K562 (cell line): ENCODE data around the gene IL17RC. TPM values are rescaled to one million over a fixed set of nuclear protein-coding genes. Genes with fewer than 3 reads are reported as not detected.

ENCODE experiments used
- ARID1B ChIP-seq: fragments of 450-650 bp; IDR thresholded peaks from 2 replicates; pipeline ENCODE4 v1.6.1; 2016; ENCODE audit warnings: antibody characterized with exemption, mild to moderate bottlenecking, inconsistent platforms
- ARID2 ChIP-seq: fragments of 450-650 bp; IDR thresholded peaks from 2 replicates; pipeline ENCODE4 v1.6.1; 2017; ENCODE audit warnings: antibody characterized with exemption, mild to moderate bottlenecking
- ATF1 ChIP-seq, 2 experiments: fragments of 450-650 bp in 1 of 2; IDR thresholded peaks; 2 replicates each; pipeline ENCODE4 v1.6.1; 2016; ENCODE audit warnings: missing compliant biosample characterization in 1 of 2, missing genetic modification characterization in 1 of 2
- CBX5 ChIP-seq: IDR thresholded peaks from 2 replicates; pipeline ENCODE4 v1.6.1; 2014; ENCODE audit warnings: low read depth, borderline replicate concordance
- ELF4 ChIP-seq: fragments of 450-650 bp; formaldehyde crosslinking; IDR thresholded peaks from 2 replicates; pipeline ENCODE4 v1.4.0; 2022; ENCODE audit warnings: missing genetic modification characterization
- FIP1L1 ChIP-seq: fragments of 200-400 bp; formaldehyde crosslinking; IDR thresholded peaks from 2 replicates; pipeline ENCODE4 v1.6.1; 2018; ENCODE audit warnings: mild to moderate bottlenecking, low read depth, low read length; ENCODE audit not compliant: poor library complexity, severe bottlenecking
- HDAC3 ChIP-seq: fragments of 450-650 bp; IDR thresholded peaks from 2 replicates; pipeline ENCODE4 v1.6.1; 2018; ENCODE audit warnings: borderline replicate concordance, mild to moderate bottlenecking, moderate library complexity; ENCODE audit not compliant: partially characterized antibody
- MCM7 ChIP-seq, 2 experiments: fragments of 450-650 bp; IDR thresholded peaks; 2 replicates each; pipeline ENCODE4 v1.6.1; 2016 to 2018
- NR1H2 ChIP-seq: sonication (generic); formaldehyde crosslinking; IDR thresholded peaks from 2 replicates; pipeline ENCODE4 v1.4.0; 2020; ENCODE audit warnings: mild to moderate bottlenecking, missing genetic modification reagents
- PHB ChIP-seq: fragments of 250-450 bp; sonication (Bioruptor Pico); IDR thresholded peaks from 2 replicates; pipeline ENCODE4 v1.5.0; 2021
- PRPF4 ChIP-seq: fragments of 200-400 bp; formaldehyde crosslinking; IDR thresholded peaks from one replicate; pipeline ENCODE4 v1.6.1; 2017; ENCODE audit warnings: low read length, low read depth, mild to moderate bottlenecking; ENCODE audit not compliant: insufficient read depth, poor library complexity, severe bottlenecking
- RBM34 ChIP-seq: fragments of 200-400 bp; formaldehyde crosslinking; IDR thresholded peaks from 2 replicates; pipeline ENCODE4 v1.6.1; 2018; ENCODE audit warnings: low read length, borderline replicate concordance; ENCODE audit not compliant: insufficient read depth
- SAFB2 ChIP-seq: fragments of 200-400 bp; formaldehyde crosslinking; IDR thresholded peaks from 2 replicates; pipeline ENCODE4 v1.6.1; 2018; ENCODE audit warnings: borderline replicate concordance, low read length, low read depth, moderate library complexity; ENCODE audit not compliant: severe bottlenecking
- SIRT6 ChIP-seq: IDR thresholded peaks from one replicate; pipeline ENCODE4 v1.6.1; 2012; ENCODE audit warnings: low read depth, mild to moderate bottlenecking, control low read depth, inconsistent platforms, low read length, moderate library complexity
- SP1 ChIP-seq: sonication (generic); formaldehyde crosslinking; IDR thresholded peaks from 2 replicates; pipeline ENCODE4 v1.8.1; 2022; ENCODE audit warnings: mild to moderate bottlenecking, missing genetic modification reagents
- TBL1XR1 ChIP-seq, 2 experiments: IDR thresholded peaks; 2 replicates each; pipeline ENCODE4 v1.6.1; 2012; ENCODE audit warnings: improper control_type of control experiment in 2 of 2, low read length in 2 of 2, mild to moderate bottlenecking in 1 of 2
- TBP ChIP-seq: optimal IDR thresholded peaks from 2 replicates; pipeline ENCODE3; 2011; ENCODE audit warnings: low read depth, low read length, improper control_type of control experiment
- THRA ChIP-seq: fragments of 450-650 bp; IDR thresholded peaks from 2 replicates; pipeline ENCODE4 v1.6.1; 2017; ENCODE audit warnings: mild to moderate bottlenecking, moderate library complexity
- XRCC3 ChIP-seq: fragments of 450-650 bp; IDR thresholded peaks from 2 replicates; pipeline ENCODE4 v1.6.1; 2017; ENCODE audit warnings: mild to moderate bottlenecking, moderate library complexity
- ZBTB43 ChIP-seq: sonication (generic); formaldehyde crosslinking; IDR thresholded peaks from 2 replicates; pipeline ENCODE4 v1.8.0; 2023; ENCODE audit warnings: mild to moderate bottlenecking, missing genetic modification reagents
- ZNF263 ChIP-seq: sonication (generic); formaldehyde crosslinking; IDR thresholded peaks from 2 replicates; pipeline ENCODE4 v1.8.0; 2022; ENCODE audit warnings: mild to moderate bottlenecking, missing genetic modification reagents, borderline replicate concordance
- ZNF445 ChIP-seq: fragments of 250-450 bp; sonication (Bioruptor Pico); IDR thresholded peaks from 2 replicates; pipeline ENCODE4 v1.4.0; 2020; ENCODE audit warnings: low read depth, mild to moderate bottlenecking, moderate library complexity
- ZNF75A ChIP-seq: fragments of 450-650 bp; formaldehyde crosslinking; IDR thresholded peaks from 2 replicates; pipeline ENCODE4 v1.4.0; 2020; ENCODE audit warnings: mild to moderate bottlenecking
- polyA plus RNA-seq, 8 experiments: library from polyadenylated mRNA; depleted of rRNA in 4 of 8; stranded (reverse) in 5 of 8; unstranded in 3 of 8; fragments of >200 nt; fragmentation: Nextera tagmentation in 2 of 8; fragmentation: Illumina TruSeq in 1 of 8; extraction: Ambion mirVana in 2 of 8; extraction: Trizol in 1 of 8; gene quantifications; 2 replicates each; pipeline versions ENCODE4 v1.2.1 to v1.2.3, GENCODE V29; 2011 to 2014; ENCODE audit warnings: inconsistent platforms in 1 of 8, missing spikeins in 1 of 8
- total RNA-seq, 7 experiments: library from RNA; depleted of rRNA in 6 of 7; stranded (reverse); fragments of >200 nt in 6 of 7; fragmentation: Illumina TruSeq in 2 of 7; extraction: Trizol in 2 of 7; gene quantifications; 2 replicates each; pipeline versions ENCODE4 v1.2.1 to v1.2.3, GENCODE V29; 2011 to 2021; ENCODE audit warnings: low replicate concordance in 1 of 7
- TF ChIP-seq, protein P1 (sequence below): IDR thresholded peaks from 2 replicates; pipeline ENCODE4 v1.6.1; 2014; ENCODE audit warnings: antibody characterized with exemption

The IL17RC gene
- total and polyA plus RNA-seq, 9 of the 15 experiments (the other 6 are each of a cell fraction or from before 2014, with no cell fraction given), result 0.15 to 11.4 (median 7.1) TPM; not detected in 1

- TF ChIP-seq ZBTB43 (CRISPR knock-in tag) (0 out of 2 replicates have a peak, but pooled peaks have one; percentile 54), PRPF4 (peak; percentile 50), SIRT6 (no peak), RBM34 (peak; percentile 56; the same call in 1 of the 2 replicates), MCM7 (IDR thresholded peaks at IDR 0.05) (no peak), ELF4 (CRISPR knock-in tag) (0 out of 2 replicates have a peak, but pooled peaks have one; percentile 15), PHB (CRISPR knock-in tag) (0 out of 2 replicates have a peak, but pooled peaks have one; percentile 11), ZNF75A (CRISPR knock-in tag) (no peak), THRA (no peak), FIP1L1 (peak; percentile 87), XRCC3 (no peak), HDAC3 (no peak), ATF1 (CRISPR knock-in tag; IDR thresholded peaks at IDR 0.05) (peak; percentile 44), ATF1 (tag; IDR thresholded peaks at IDR 0.05) (no peak; the same call in none of the 2 replicates), SAFB2 (no peak), ARID1B (peak; percentile 24), SP1 (peak; percentile 58), ARID2 (peak; percentile 55; the same call in 1 of the 2 replicates), ZNF263 (peak; percentile 48; the same call in 1 of the 2 replicates), TBL1XR1 (IDR thresholded peaks at IDR 0.05; ENCODE audit: low read length in 2 of 2) (peak in 1 of 2 experiments; percentile 29; a peak in 2 of 4 replicates), TBP (peak; percentile 30), CBX5 (0 out of 2 replicates have a peak, but pooled peaks have one; percentile 33), NR1H2 (CRISPR knock-in tag) (peak; percentile 67; the same call in 1 of the 2 replicates), ZNF445 (no peak)
- TF ChIP-seq, protein P1, sequence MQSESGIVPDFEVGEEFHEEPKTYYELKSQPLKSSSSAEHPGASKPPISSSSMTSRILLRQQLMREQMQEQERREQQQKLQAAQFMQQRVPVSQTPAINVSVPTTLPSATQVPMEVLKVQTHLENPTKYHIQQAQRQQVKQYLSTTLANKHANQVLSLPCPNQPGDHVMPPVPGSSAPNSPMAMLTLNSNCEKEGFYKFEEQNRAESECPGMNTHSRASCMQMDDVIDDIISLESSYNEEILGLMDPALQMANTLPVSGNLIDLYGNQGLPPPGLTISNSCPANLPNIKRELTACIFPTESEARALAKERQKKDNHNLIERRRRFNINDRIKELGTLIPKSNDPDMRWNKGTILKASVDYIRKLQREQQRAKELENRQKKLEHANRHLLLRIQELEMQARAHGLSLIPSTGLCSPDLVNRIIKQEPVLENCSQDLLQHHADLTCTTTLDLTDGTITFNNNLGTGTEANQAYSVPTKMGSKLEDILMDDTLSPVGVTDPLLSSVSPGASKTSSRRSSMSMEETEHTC, result peak; percentile 23; the same call in 1 of the 2 replicates
Measured at GRCh38 chr3:9932843-9933560, 16.1 kb downstream of the IL17RC start (continued).
